MCF 10A (cell line): ENCODE measurements around the gene LILRB3. TPM values are rescaled to one million over a fixed set of nuclear protein-coding genes. Genes with fewer than 3 reads are reported as not detected.
"Not testable (repeated sequence)": the region's sequence is repeated elsewhere in the genome, so short reads cannot be mapped to it uniquely, and the experiment has no call there.

ENCODE experiments used
- BruUV-seq: library from RNA; stranded (reverse); fragments of 400-500 nt; replicated peaks from 2 replicates; lab custom pipeline; 2021; lab: Mats Ljungman, UMichigan
- CTCF ChIA-PET: fragments of 300-600 bp; sonication (Branson Sonifier 250); formaldehyde crosslinking; extraction: SDS; loops from one replicate; lab custom pipeline; 2021; ENCODE audit warnings: antibody characterized with exemption, inconsistent platforms; lab: Yijun Ruan, JAX
- POLR2A ChIA-PET: fragments of 300-600, 350-650 bp; sonication (Branson Sonifier 250); formaldehyde crosslinking; extraction: SDS; loops from one replicate; lab custom pipeline; 2020; ENCODE audit warnings: antibody characterized with exemption, inconsistent platforms; lab: Yijun Ruan, JAX
- DNase-seq: peaks from one replicate; pipeline ENCODE4 v3.0.0-alpha.2; 2018; ENCODE audit not compliant: unreplicated experiment
- H3K27ac Mint-ChIP-seq: one replicate; pipeline ENCODE4 v1.8.0; 2022; ENCODE audit warnings: mild to moderate bottlenecking, low read depth, mixed read lengths; ENCODE audit not compliant: unreplicated experiment
- H3K27me3 Mint-ChIP-seq: one replicate; pipeline ENCODE4 v1.8.0; 2022; ENCODE audit warnings: mixed read lengths; ENCODE audit not compliant: insufficient read depth, unreplicated experiment
- H3K36me3 Mint-ChIP-seq: one replicate; pipeline ENCODE4 v1.8.0; 2022; ENCODE audit warnings: mild to moderate bottlenecking, moderate library complexity, mixed read lengths; ENCODE audit not compliant: insufficient read depth, unreplicated experiment
- H3K4me1 Mint-ChIP-seq: one replicate; pipeline ENCODE4 v1.8.0; 2022; ENCODE audit warnings: mixed read lengths; ENCODE audit not compliant: insufficient read depth, unreplicated experiment
- H3K4me3 Mint-ChIP-seq: one replicate; pipeline ENCODE4 v1.8.0; 2022; ENCODE audit warnings: mild to moderate bottlenecking, moderate library complexity, mixed read lengths; ENCODE audit not compliant: unreplicated experiment
- H3K9me3 Mint-ChIP-seq: one replicate; pipeline ENCODE4 v1.8.0; 2022; ENCODE audit warnings: mixed read lengths; ENCODE audit not compliant: unreplicated experiment
- CTCF ChIP-seq: fragments of 200-600 bp; IDR thresholded peaks from one replicate; pipeline ENCODE4 v1.8.0; 2022; ENCODE audit warnings: antibody characterized with exemption, mild to moderate bottlenecking; ENCODE audit not compliant: unreplicated experiment
- intact Hi-C: fragments of 100-400 bp; cut with micrococcal nuclease; formaldehyde crosslinking; loops from 2 replicates; pipeline ENCODE4 v1.14.1; 2022
- total RNA-seq: library from RNA; stranded (reverse); gene quantifications from 2 replicates; pipeline ENCODE4 v1.2.3, GENCODE V29; 2022

The LILRB3 gene
- total RNA-seq, 1 experiment from 2014 or later, result not detected

GRCh38 chr19:54218960-54219661 is 3.7 kb downstream of the LILRB3 start:
- H3K4me3 Mint-ChIP-seq, result no peak overlapping the region
- H3K27me3 Mint-ChIP-seq, result peaks cover 16% of the 10 kb centered on the region

GRCh38 chr19:54218259-54218658 is 4.5 kb downstream of the LILRB3 start:
- intact Hi-C loops, result no loop called here
- Mint-ChIP-seq H3K9me3 (no peaks in the 10 kb centered on the region), H3K36me3 (no peaks in the 10 kb centered on the region), H3K27me3 (peaks cover 7% of the 10 kb centered on the region), H3K4me1 (no peaks in the 10 kb centered on the region), H3K27ac (no peak overlapping the region), H3K4me3 (no peak overlapping the region)
- no peak for DNase-seq
- POLR2A ChIA-PET, result no interaction called here
- no TSS peak for BruUV-seq
- no peak for TF ChIP-seq CTCF
- CTCF ChIA-PET, result no interaction called here

More at GRCh38 chr19:54218960-54219661, 3.7 kb downstream of the LILRB3 start:
- ChIA-PET POLR2A (no interaction called here), CTCF (interaction anchor here (0.6 kb wide), 1 partner anchor 46 kb away, joined by 3 read pairs; no protein-coding TSS in a partner anchor)
- no peaks in the 10 kb centered on the region for H3K4me1 Mint-ChIP-seq
- no peaks in the 10 kb centered on the region for H3K9me3 Mint-ChIP-seq
- BruUV-seq, result no TSS peak
- H3K36me3 Mint-ChIP-seq, result no peaks in the 10 kb centered on the region
- no peak for DNase-seq
- H3K27ac Mint-ChIP-seq, result no peak overlapping the region
- no peak for TF ChIP-seq CTCF
- intact Hi-C loops, result no loop called here

- H3K27me3 Mint-ChIP-seq, H3K27ac Mint-ChIP-seq, CTCF ChIA-PET, H3K9me3 Mint-ChIP-seq, H3K36me3 Mint-ChIP-seq, H3K4me3 Mint-ChIP-seq, DNase-seq, POLR2A ChIA-PET, BruUV-seq, intact Hi-C loops, H3K4me1 Mint-ChIP-seq: not testable (repeated sequence)
Observed at GRCh38 chr19:54217517-54218247, 5.1 kb downstream of the LILRB3 start.

GRCh38 chr19:54216869-54217268 is 5.9 kb downstream of the LILRB3 start:
- no TSS peak for BruUV-seq
- no peaks in the 10 kb centered on the region for H3K27me3 Mint-ChIP-seq
- ChIA-PET POLR2A (interaction anchor here (0.8 kb wide), 1 partner anchor 16 kb away, joined by 3 read pairs; the partner anchor contains the start of gene RPS9), CTCF (no interaction called here)
- no peaks in the 10 kb centered on the region for H3K4me1 Mint-ChIP-seq
- no peak for TF ChIP-seq CTCF
- no peak overlapping the region for H3K4me3 Mint-ChIP-seq
- H3K36me3 Mint-ChIP-seq, result peaks cover 4% of the 10 kb centered on the region
- no peaks in the 10 kb centered on the region for H3K9me3 Mint-ChIP-seq
- no peak overlapping the region for H3K27ac Mint-ChIP-seq
- intact Hi-C loops, result no loop called here
- DNase-seq, result no peak

- peaks cover 20% of the 10 kb centered on the region for H3K36me3 Mint-ChIP-seq
- CTCF ChIA-PET, result not testable (repeated sequence)
Observed at GRCh38 chr19:54214734-54215133, 8.1 kb downstream of the LILRB3 start.

GRCh38 chr19:54214217-54214616 is 8.6 kb downstream of the LILRB3 start:
- BruUV-seq, POLR2A ChIA-PET: not testable (repeated sequence)
- CTCF ChIA-PET, result interaction anchor here (0.6 kb wide), 1 partner anchor 55 kb away, joined by 3 read pairs; no protein-coding TSS in a partner anchor

More at GRCh38 chr19:54214734-54215133, 8.1 kb downstream of the LILRB3 start:
- H3K4me3 Mint-ChIP-seq, H3K27me3 Mint-ChIP-seq, intact Hi-C loops, DNase-seq, POLR2A ChIA-PET, H3K27ac Mint-ChIP-seq, BruUV-seq, H3K9me3 Mint-ChIP-seq: not testable (repeated sequence)
- H3K4me1 Mint-ChIP-seq, result peaks cover 12% of the 10 kb centered on the region

More at GRCh38 chr19:54214217-54214616, 8.6 kb downstream of the LILRB3 start:
- H3K27ac Mint-ChIP-seq, H3K4me3 Mint-ChIP-seq, DNase-seq, intact Hi-C loops, H3K27me3 Mint-ChIP-seq, H3K9me3 Mint-ChIP-seq: not testable (repeated sequence)
- H3K4me1 Mint-ChIP-seq, result peaks cover 17% of the 10 kb centered on the region
- peaks cover 24% of the 10 kb centered on the region for H3K36me3 Mint-ChIP-seq
